Right atrium auricular region (tissue), 2 donors: Measurements from ENCODE around the gene CTDP1. TPM values are rescaled to one million over a fixed set of nuclear protein-coding genes. Genes with fewer than 3 reads are reported as not detected.

Experiments used
- DNase-seq: peaks from one replicate; pipeline ENCODE4 v3.0.0-alpha.2; 2019; ENCODE audit warnings: low spot score
- H3K27ac ChIP-seq, 2 donors: fragments of 200-600 bp; sonication (generic); 1 replicate in 1 of 2; 2 replicates in 1 of 2; pipeline ENCODE4 v1.5.1; 2016 to 2019
- H3K27me3 ChIP-seq, 2 donors: fragments of 200-600 bp; sonication (generic); one replicate each; pipeline versions ENCODE4 v1.5.1 to v1.6.0; 2017 to 2019
- H3K36me3 ChIP-seq: fragments of 200-600 bp; sonication (generic); one replicate; pipeline ENCODE4 v1.5.1; 2016
- H3K4me1 ChIP-seq, 2 donors: fragments of 200-600 bp; sonication (generic); one replicate each; pipeline versions ENCODE4 v1.5.1 to v1.6.0; 2017 to 2019
- H3K4me3 ChIP-seq, 2 donors: fragments of 200-600 bp; sonication (generic); 1 replicate in 1 of 2; 2 replicates in 1 of 2; pipeline ENCODE4 v1.5.1; 2017 to 2019; ENCODE audit warnings: mild to moderate bottlenecking in 1 of 2, moderate library complexity in 1 of 2
- H3K9me3 ChIP-seq, 2 donors: fragments of 200-600 bp; sonication (generic); one replicate each; pipeline ENCODE4 v1.5.1; 2019
- total RNA-seq, 2 donors: library from RNA; depleted of rRNA; stranded (reverse); fragments of >200 nt; gene quantifications; one replicate each; pipeline ENCODE4 v1.1.0, GENCODE V29; 2016
- TF ChIP-seq, protein P1 (sequence below), 2 donors: fragments of 200-600 bp; sonication (generic); IDR thresholded peaks; one replicate each; pipeline ENCODE4 v1.5.1; 2019; ENCODE audit warnings: antibody characterized with exemption in 2 of 2

Gene CTDP1
- total RNA-seq, 2 donors from 2014 or later, result 6.3 to 9.2 TPM

DNA sequence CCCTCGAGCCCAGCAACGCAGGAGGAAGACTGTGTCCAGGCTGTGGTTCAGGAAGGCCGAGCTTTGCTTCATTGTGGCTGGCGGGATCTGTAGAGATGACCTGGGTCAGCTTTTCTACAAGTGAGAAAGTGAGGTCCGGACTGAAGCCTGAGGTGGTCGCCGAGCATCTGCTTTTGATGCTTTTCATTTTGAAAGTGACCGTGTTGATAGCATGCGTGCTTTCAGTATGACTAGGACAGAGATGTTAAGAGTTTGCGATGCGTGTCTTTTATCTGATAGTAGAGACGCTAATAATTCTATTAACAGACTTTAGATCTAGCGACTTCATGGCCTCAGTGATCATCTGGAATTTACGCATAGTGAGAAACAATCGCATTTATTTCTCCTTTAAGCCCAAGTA, 28.1 kb downstream of the CTDP1 start:
- no peaks in the 10 kb centered on the region for H3K27me3 ChIP-seq
- no peak for DNase-seq
- H3K4me3 ChIP-seq, result no peak overlapping the region
- H3K27ac ChIP-seq, result no peak overlapping the region
- H3K36me3 ChIP-seq, result peaks cover 48% of the 10 kb centered on the region
- TF ChIP-seq, protein P1, sequence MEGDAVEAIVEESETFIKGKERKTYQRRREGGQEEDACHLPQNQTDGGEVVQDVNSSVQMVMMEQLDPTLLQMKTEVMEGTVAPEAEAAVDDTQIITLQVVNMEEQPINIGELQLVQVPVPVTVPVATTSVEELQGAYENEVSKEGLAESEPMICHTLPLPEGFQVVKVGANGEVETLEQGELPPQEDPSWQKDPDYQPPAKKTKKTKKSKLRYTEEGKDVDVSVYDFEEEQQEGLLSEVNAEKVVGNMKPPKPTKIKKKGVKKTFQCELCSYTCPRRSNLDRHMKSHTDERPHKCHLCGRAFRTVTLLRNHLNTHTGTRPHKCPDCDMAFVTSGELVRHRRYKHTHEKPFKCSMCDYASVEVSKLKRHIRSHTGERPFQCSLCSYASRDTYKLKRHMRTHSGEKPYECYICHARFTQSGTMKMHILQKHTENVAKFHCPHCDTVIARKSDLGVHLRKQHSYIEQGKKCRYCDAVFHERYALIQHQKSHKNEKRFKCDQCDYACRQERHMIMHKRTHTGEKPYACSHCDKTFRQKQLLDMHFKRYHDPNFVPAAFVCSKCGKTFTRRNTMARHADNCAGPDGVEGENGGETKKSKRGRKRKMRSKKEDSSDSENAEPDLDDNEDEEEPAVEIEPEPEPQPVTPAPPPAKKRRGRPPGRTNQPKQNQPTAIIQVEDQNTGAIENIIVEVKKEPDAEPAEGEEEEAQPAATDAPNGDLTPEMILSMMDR (IDR thresholded peaks at IDR 0.05), result no peak
- no peaks in the 10 kb centered on the region for H3K4me1 ChIP-seq
- H3K9me3 ChIP-seq, result no peaks in the 10 kb centered on the region

DNA sequence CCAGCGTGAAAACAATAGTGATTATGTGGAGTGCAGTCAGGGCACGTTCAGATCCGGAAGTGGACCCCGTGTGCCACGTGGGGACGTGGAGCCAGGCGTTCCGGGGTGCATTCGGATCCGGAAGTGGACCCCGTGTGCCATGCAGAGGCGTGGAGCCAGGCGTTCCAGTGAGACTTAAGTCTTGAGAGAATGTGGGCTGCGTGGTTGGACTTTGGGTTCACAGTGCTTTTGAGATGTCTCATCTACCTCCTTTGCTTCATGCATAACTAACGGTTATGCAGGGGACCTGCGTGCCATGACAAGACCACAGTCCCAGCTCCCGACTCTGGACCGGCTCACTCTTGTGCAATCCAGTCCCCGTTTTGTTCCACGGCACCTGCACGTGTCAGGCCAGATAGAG, 28.8 kb downstream of the CTDP1 start:
- Histone ChIP-seq H3K36me3 (peaks cover 56% of the 10 kb centered on the region), H3K4me1 (no peaks in the 10 kb centered on the region), H3K4me3 (no peak overlapping the region), H3K27me3 (no peaks in the 10 kb centered on the region), H3K9me3 (no peaks in the 10 kb centered on the region), H3K27ac (no peak overlapping the region)
- TF ChIP-seq, protein P1 (IDR thresholded peaks at IDR 0.05), result no peak
- DNase-seq, result no peak

GRCh38 chr18:79712206-79712857, 32.7 kb downstream of the CTDP1 start:
- TF ChIP-seq, protein P1 (IDR thresholded peaks at IDR 0.05), result no peak
- no peak for DNase-seq
- no peaks in the 10 kb centered on the region for H3K4me1 ChIP-seq
- no peak overlapping the region for H3K4me3 ChIP-seq
- H3K9me3 ChIP-seq, result no peaks in the 10 kb centered on the region
- H3K27ac ChIP-seq, result no peak overlapping the region
- H3K36me3 ChIP-seq, result peaks cover 55% of the 10 kb centered on the region
- H3K27me3 ChIP-seq, result no peaks in the 10 kb centered on the region

DNA sequence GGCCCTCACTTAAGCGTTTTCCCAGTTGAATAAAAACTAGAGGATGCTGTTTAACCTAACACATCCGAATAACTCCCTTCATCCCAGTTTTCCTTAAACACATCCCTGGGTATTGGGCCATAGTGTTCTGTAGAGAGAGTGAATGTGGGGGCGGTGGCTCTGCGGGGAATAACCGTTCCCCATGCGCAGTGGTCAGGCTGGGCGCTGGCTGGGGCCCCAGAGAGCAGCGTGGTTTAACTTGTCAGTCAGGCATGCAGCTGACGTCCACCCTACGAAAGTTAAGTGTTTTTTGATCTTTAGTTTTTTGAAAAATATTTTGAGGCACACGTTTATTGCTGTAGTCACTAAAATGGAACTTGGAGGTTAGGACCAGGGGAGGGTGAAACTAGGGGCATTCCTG, 33.7 kb downstream of the CTDP1 start:
- no peaks in the 10 kb centered on the region for H3K27me3 ChIP-seq
- no peak overlapping the region for H3K27ac ChIP-seq
- H3K4me3 ChIP-seq, result no peak overlapping the region
- no peaks in the 10 kb centered on the region for H3K9me3 ChIP-seq
- TF ChIP-seq, protein P1 (IDR thresholded peaks at IDR 0.05), result no peak
- H3K36me3 ChIP-seq, result peaks cover 55% of the 10 kb centered on the region
- no peaks in the 10 kb centered on the region for H3K4me1 ChIP-seq
- DNase-seq, result no peak

GRCh38 chr18:79714531-79715240, 35.1 kb downstream of the CTDP1 start:
- Histone ChIP-seq H3K4me3 (no peak overlapping the region), H3K9me3 (no peaks in the 10 kb centered on the region), H3K27ac (no peak overlapping the region), H3K27me3 (no peaks in the 10 kb centered on the region), H3K4me1 (no peaks in the 10 kb centered on the region), H3K36me3 (peaks cover 63% of the 10 kb centered on the region)
- DNase-seq, result no peak
- TF ChIP-seq, protein P1 (IDR thresholded peaks at IDR 0.05), result no peak
